Measurements from ENCODE around the gene PRAF2.

The PRAF2 gene

DNA sequence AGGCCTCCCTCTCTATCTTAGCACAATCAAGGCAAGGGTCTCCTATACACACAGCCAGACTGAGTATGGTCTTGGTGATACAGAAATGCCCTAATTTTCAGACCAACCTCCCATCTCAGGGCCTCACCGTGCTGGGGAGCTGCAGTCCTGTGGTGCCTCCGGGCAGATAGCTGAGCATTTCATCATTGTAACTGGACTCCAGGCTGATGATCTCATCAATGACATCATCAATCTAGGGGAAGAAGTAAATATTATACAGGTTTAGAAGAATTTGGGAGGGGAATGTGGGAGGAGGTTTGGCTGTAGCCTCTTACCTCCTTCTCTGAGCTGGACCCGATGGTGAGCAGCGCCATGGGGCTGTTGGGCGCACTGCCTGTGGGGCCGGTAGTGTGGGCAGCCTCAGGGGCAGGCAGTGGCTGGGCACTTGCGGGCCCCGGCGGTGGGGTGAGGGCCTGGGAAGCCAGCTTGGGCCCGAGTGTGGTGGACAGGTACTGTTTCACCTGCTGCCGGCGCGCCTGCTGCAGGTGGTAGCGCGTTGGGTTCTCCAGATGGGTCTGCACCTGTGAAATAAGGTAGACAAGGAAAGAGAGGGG is 35.8 kb downstream of the PRAF2 start:
- TF ChIP-seq CTCF (IDR thresholded peaks at IDR 0.05; ENCODE audit: low read depth, low read length) (no peak), EZH2phosphoT487 (IDR thresholded peaks at IDR 0.05; ENCODE audit: low read depth) (no peak)
- peaks cover 20% of the 10 kb centered on the region for H3K4me1 ChIP-seq (ENCODE audit: low read length)
- H4K20me1 ChIP-seq (ENCODE audit: insufficient read depth, low read length): no peaks in the 10 kb centered on the region
- H3K27me3 ChIP-seq (ENCODE audit: low read depth, low read length): no peaks in the 10 kb centered on the region
- no peak overlapping the region for H3K27ac ChIP-seq (ENCODE audit: low read length)
- H3K9me3 ChIP-seq (ENCODE audit: insufficient read depth, low read length): no peaks in the 10 kb centered on the region
- H2AFZ ChIP-seq (ENCODE audit: low read depth, low read length): no peak overlapping the region
- H3K9ac ChIP-seq (ENCODE audit: low read length): no peak overlapping the region
- no peak overlapping the region for H3K4me2 ChIP-seq (ENCODE audit: low read length)
- no peak overlapping the region for H3K4me3 ChIP-seq (ENCODE audit: low read length)
- H3K36me3 ChIP-seq (replicated peaks; ENCODE audit: low read depth, low read length): peaks cover 26% of the 10 kb centered on the region
- H3K79me2 ChIP-seq (ENCODE audit: low read length): peaks cover 24% of the 10 kb centered on the region

DNA sequence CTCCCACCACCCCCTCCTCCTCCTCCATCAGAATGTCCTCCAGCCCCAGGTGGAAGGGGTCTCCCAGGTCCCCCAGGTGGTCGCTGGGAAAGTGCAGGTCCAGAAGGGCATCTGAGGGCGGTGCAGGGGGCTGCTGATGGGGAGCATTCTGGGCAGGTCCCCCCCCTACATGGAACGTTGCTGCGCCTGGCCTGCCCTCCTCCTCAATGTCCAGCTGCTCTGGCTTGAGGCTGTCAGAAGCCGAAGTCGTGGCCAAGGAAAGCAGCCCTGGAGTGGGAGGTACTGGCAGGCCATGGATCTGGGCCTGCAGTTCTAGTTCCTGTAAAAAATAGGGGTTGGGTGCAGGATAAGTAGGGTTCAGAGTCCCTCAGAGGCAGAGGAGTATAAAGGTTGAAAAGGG is 43.5 kb downstream of the PRAF2 start:
- Histone ChIP-seq H3K36me3 (replicated peaks; ENCODE audit: low read depth, low read length) (peaks cover 11% of the 10 kb centered on the region), H2AFZ (ENCODE audit: low read depth, low read length) (no peak overlapping the region), H4K20me1 (ENCODE audit: insufficient read depth, low read length) (no peaks in the 10 kb centered on the region), H3K9me3 (ENCODE audit: insufficient read depth, low read length) (no peaks in the 10 kb centered on the region), H3K4me2 (ENCODE audit: low read length) (no peak overlapping the region), H3K79me2 (ENCODE audit: low read length) (no peaks in the 10 kb centered on the region), H3K27me3 (ENCODE audit: low read depth, low read length) (no peaks in the 10 kb centered on the region), H3K4me3 (ENCODE audit: low read length) (no peak overlapping the region), H3K9ac (ENCODE audit: low read length) (no peak overlapping the region), H3K27ac (ENCODE audit: low read length) (no peak overlapping the region), H3K4me1 (ENCODE audit: low read length) (no peaks in the 10 kb centered on the region)
- TF ChIP-seq EZH2phosphoT487 (IDR thresholded peaks at IDR 0.05; ENCODE audit: low read depth) (no peak), CTCF (IDR thresholded peaks at IDR 0.05; ENCODE audit: low read depth, low read length) (no peak)

GRCh38 chrX:49029876-49030275 is 43.9 kb downstream of the PRAF2 start:
- H3K4me3 ChIP-seq (ENCODE audit: low read length): no peak overlapping the region
- no peaks in the 10 kb centered on the region for H3K27me3 ChIP-seq (ENCODE audit: low read depth, low read length)
- no peak overlapping the region for H3K4me2 ChIP-seq (ENCODE audit: low read length)
- no peak overlapping the region for H3K27ac ChIP-seq (ENCODE audit: low read length)
- H4K20me1 ChIP-seq (ENCODE audit: insufficient read depth, low read length): no peaks in the 10 kb centered on the region
- H3K9ac ChIP-seq (ENCODE audit: low read length): no peak overlapping the region
- TF ChIP-seq CTCF (IDR thresholded peaks at IDR 0.05; ENCODE audit: low read depth, low read length): no peak
- TF ChIP-seq EZH2phosphoT487 (IDR thresholded peaks at IDR 0.05; ENCODE audit: low read depth): no peak
- no peak overlapping the region for H2AFZ ChIP-seq (ENCODE audit: low read depth, low read length)
- no peaks in the 10 kb centered on the region for H3K9me3 ChIP-seq (ENCODE audit: insufficient read depth, low read length)
- peaks cover 11% of the 10 kb centered on the region for H3K36me3 ChIP-seq (replicated peaks; ENCODE audit: low read depth, low read length)
- no peaks in the 10 kb centered on the region for H3K4me1 ChIP-seq (ENCODE audit: low read length)
- H3K79me2 ChIP-seq (ENCODE audit: low read length): no peaks in the 10 kb centered on the region

All from OCI-LY3 (cell line).